ENCODE data around the gene CELSR1. TPM values are rescaled to one million over a fixed set of nuclear protein-coding genes. Genes with fewer than 3 reads are reported as not detected.

The CELSR1 gene
- total and polyA plus RNA-seq, 2 donors (not counting 1 experiment from before 2014, with no cell fraction given), result 30.2 to 34.8 TPM

DNA sequence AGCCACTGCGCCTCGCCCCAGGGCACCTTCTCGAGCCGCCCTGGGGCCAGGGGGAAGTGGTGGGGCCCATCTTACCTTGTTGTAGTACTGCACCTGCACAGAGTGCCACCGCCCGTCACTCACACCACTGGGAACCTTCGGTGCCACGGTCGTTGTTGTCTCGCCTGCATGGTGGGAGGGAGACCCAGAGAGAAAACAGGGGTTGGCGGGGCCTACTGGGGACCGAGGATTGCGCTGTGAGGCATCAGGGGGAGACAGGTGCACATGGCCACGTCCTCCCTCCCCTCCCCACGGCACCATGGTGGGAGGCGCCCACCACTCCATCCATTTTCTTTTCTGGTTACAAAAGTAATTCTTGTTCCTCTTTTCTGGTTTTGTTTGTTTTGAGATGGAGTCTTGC, 104.1 kb downstream of the CELSR1 start:
- Histone ChIP-seq H3K27ac (ENCODE audit: low read length in 2 of 2) (peak overlapping the region; percentile 85 to 87), H4K20me1 (ENCODE audit: control insufficient read depth, insufficient read depth, low read length, poor library complexity, severe bottlenecking) (no peaks in the 10 kb centered on the region), H3K4me3 (ENCODE audit: control extremely low read depth in 1 of 5, extremely low read depth in 1 of 5, insufficient read depth in 1 of 5, low read depth in 2 of 5, low read length in 4 of 5) (peak overlapping the region; percentile 60 to 99 (median 67)), H3K27me3 (replicated peaks in 1 of 4; ENCODE audit: control extremely low read depth in 1 of 4, control insufficient read depth in 3 of 4, insufficient read depth in 4 of 4, low read length in 3 of 4) (no peaks in the 10 kb centered on the region), H3K4me2 (replicated peaks; ENCODE audit: low read depth, low read length, poor library complexity, severe bottlenecking) (peak overlapping the region; percentile 98), H2AFZ (ENCODE audit: insufficient read depth, low read depth, low read length, poor library complexity, severe bottlenecking) (peak overlapping the region; percentile 93), H3K79me2 (ENCODE audit: control insufficient read depth, insufficient read depth, low read length) (peaks cover 47% of the 10 kb centered on the region), H3K9me3 (ENCODE audit: control extremely low read depth in 1 of 3, control insufficient read depth in 2 of 3, insufficient read depth in 1 of 3, low read length in 2 of 3) (no peaks in the 10 kb centered on the region), H3K4me1 (ENCODE audit: control insufficient read depth in 2 of 2, insufficient read depth in 2 of 2, low read length in 2 of 2) (peaks cover 20 to 46% of the 10 kb centered on the region in 2 donors), H3K36me3 (replicated peaks in 1 of 2; ENCODE audit: control extremely low read depth in 1 of 2, control insufficient read depth in 1 of 2, extremely low read depth in 1 of 2, insufficient read depth in 2 of 2, low read length in 1 of 2) (peaks cover 0 to 12% of the 10 kb centered on the region in 2 experiments), H3K9ac (ENCODE audit: low read length) (peak overlapping the region; percentile 94)
- WGBS (ENCODE audit: insufficient coverage), result 43% methylated on average over 7 of the region's 16 CpGs
- peak overlapping the region; percentile 96 for H3K4me3 Mint-ChIP-seq
- no peaks in the 10 kb centered on the region for H3K9me3 Mint-ChIP-seq (ENCODE audit: insufficient read depth)
- no peaks in the 10 kb centered on the region for H3K27me3 Mint-ChIP-seq
- TF ChIP-seq EZH2 (IDR thresholded peaks at IDR 0.05; ENCODE audit: borderline replicate concordance, insufficient read depth, low read depth, low read length, poor library complexity, severe bottlenecking), result no peak
- TF ChIP-seq, protein P1, sequence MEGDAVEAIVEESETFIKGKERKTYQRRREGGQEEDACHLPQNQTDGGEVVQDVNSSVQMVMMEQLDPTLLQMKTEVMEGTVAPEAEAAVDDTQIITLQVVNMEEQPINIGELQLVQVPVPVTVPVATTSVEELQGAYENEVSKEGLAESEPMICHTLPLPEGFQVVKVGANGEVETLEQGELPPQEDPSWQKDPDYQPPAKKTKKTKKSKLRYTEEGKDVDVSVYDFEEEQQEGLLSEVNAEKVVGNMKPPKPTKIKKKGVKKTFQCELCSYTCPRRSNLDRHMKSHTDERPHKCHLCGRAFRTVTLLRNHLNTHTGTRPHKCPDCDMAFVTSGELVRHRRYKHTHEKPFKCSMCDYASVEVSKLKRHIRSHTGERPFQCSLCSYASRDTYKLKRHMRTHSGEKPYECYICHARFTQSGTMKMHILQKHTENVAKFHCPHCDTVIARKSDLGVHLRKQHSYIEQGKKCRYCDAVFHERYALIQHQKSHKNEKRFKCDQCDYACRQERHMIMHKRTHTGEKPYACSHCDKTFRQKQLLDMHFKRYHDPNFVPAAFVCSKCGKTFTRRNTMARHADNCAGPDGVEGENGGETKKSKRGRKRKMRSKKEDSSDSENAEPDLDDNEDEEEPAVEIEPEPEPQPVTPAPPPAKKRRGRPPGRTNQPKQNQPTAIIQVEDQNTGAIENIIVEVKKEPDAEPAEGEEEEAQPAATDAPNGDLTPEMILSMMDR (IDR thresholded peaks at IDR 0.05), result no peak
- peaks cover 38% of the 10 kb centered on the region for H3K4me1 Mint-ChIP-seq
- ChIA-PET POLR2A (interaction anchor here (0.7 kb wide), 1 partner anchor 26 kb away, joined by 3 read pairs; no protein-coding TSS in a partner anchor), CTCF (interaction anchor here (1.4 to 2.0 kb wide), 2 partner anchors 66 to 109 kb away, joined by 3 to 4 read pairs; no protein-coding TSS in a partner anchor)
- H3K27ac Mint-ChIP-seq, result peak overlapping the region; percentile 99
- intact Hi-C loops (cut with micrococcal nuclease), result loop anchor here (1.0 to 10.0 kb wide), 3 partner anchors 12 to 69 kb away; no protein-coding TSS in a partner anchor
- DNase-seq (peak; percentile 84), ATAC-seq (ENCODE audit: low read depth) (peak; percentile 80)
